ENCODE results near the gene RBMS1.

GRCh38 chr2:160224060-160224459, 269.5 kb downstream of the RBMS1 start:
- TF ChIP-seq CTCF (conservative IDR thresholded peaks at IDR 0.05 in 1 of 2, IDR thresholded peaks at IDR 0.05 in 1 of 2; ENCODE audit: extremely low read depth in 1 of 2, insufficient read depth in 1 of 2, low read depth in 1 of 2, low read length in 2 of 2), result no peak
- no peak for TF ChIP-seq EZH2 (IDR thresholded peaks at IDR 0.05; ENCODE audit: borderline replicate concordance, low read length)
